Activated naive CD4-positive, alpha-beta T cell treated with Interleukin-2 at 50 U/mL for 16 hours (primary cell): ENCODE data around the gene CGA.
"Not testable (repeated sequence)": the region's sequence is repeated elsewhere in the genome, so short reads cannot be mapped to it uniquely, and the experiment has no call there.

Experiments used
- DNase-seq: peaks from one replicate; pipeline ENCODE4 v3.0.0-alpha.2; 2020

Gene CGA

GRCh38 chr6:87095087-87095509 lies at the start of gene CGA:
TSS of gene CGA (minus strand) at chr6:87095106. CDS start at chr6:87088200, 6,906 bp downstream.
- DNase-seq: no peak

DNA sequence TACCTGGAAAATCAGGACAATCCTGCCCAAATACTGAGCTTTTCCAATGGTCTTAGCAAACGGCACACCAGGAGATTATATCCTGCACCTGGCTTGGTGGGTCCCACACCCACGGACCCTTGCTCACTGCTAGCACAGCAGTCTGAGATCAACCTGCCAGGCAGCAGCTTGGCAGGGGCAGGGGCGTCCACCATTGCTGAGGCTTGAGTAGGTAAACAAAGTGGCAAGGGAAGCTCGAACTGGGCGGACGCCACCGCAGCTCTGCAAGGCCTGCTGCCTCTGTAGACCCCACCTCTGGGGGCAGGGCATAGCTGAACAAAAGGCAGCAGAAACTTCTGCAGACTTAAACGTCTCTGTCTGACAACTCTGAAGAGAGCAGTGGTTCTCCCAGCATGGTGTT lies 45.0 kb upstream of the CGA start:
- DNase-seq: not testable (repeated sequence)

DNA sequence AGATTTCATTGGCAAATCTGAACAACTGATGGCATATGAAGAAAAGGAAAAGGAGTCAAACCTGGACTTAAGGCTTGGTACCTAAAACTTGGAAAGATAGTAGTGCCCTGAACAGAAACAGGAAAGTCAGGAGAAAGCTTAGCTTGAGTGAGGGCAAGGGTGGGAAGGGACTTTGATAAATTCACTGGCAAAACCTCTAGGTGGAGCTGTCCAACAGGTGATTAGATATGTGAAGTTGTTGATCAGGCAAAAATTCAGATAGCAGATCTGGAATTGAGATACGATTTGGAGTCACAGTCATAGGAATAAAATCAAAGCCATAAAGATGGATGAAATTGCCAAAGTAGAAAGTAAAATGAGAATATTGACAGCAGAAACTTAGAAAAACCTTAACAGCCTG lies 44.3 kb upstream of the CGA start:
- DNase-seq: peak; percentile 17

GRCh38 chr6:87136963-87137362 lies 42.1 kb upstream of the CGA start:
- DNase-seq: no peak

DNA sequence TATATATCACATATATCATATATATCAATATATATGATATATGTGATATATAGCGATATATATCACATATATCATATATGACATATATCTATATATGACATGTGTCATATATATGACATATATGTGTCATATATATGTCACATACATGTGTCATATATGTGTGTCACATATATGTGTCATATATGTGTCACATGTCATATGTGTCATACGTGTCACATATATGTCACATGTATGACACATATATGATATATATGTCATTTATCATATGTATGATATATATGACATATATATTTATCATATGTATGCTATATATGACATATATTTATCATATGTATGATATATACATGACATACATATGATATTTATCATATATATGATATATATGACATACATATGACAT lies 32.8 kb upstream of the CGA start:
- DNase-seq: no peak

GRCh38 chr6:87126501-87126900 lies 31.6 kb upstream of the CGA start:
- no peak for DNase-seq

DNA sequence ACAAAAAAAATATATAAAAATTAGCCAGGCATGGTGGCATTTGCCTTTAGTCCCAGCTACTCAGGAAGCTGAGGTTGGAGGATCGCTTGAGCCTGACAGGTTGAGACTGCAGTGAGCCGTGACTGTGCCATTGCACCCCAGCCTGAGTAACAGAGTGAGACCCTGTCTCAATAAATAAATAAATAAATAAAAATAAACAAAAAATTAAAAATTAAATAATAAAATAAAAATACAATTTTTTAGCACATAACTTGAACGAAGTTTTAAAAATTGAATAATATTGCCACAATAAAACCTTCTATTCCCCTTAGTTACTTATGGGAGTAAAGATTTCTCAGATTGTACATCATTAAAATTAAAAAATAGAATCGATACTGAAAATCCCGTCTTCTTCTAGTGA lies 29.2 kb upstream of the CGA start:
- no peak for DNase-seq

GRCh38 chr6:87122477-87122876 lies 27.6 kb upstream of the CGA start:
- DNase-seq: no peak

- no peak for DNase-seq
Measured at GRCh38 chr6:87118054-87118453, 23.1 kb upstream of the CGA start.

DNA sequence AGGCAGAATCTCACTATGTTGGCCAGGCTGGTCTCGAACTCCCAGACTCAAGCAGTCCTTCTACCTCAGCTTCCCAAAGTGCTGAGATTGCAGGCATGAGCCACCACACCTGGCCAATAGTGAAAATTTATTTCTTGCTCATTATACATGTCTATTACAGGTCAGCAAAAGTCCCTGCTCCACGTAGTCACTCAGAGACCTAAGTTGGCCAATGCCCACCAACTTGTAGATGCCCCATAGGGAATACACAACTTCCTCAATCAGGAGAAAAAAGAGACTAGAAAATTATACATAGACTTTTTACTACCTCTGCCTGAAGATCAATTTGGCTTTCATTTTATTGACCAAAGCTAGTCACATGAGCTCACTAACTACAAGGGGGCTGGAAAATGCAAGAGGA lies 22.0 kb upstream of the CGA start:
- no peak for DNase-seq

GRCh38 chr6:87115402-87116135 lies 20.7 kb upstream of the CGA start:
- no peak for DNase-seq

DNA sequence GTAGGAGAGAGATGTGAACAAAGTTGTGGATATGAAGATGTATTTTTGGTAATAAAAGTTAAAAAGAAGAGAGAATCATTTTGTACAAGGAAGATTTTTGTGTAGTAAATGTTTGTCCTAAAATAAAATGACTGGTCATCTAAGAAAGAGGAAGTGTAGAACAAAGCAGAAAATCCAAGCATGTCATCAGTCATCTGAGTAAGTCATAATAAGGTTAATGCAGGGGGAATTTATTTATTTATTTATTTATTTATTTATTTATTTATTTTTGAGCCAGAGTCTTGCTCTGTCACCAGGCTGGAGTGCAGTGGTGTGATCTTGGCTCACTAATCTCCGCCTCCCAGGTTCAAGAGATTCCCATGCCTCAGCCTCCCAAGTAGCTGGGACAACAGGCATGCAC lies 15.7 kb upstream of the CGA start:
- no peak for DNase-seq

DNA sequence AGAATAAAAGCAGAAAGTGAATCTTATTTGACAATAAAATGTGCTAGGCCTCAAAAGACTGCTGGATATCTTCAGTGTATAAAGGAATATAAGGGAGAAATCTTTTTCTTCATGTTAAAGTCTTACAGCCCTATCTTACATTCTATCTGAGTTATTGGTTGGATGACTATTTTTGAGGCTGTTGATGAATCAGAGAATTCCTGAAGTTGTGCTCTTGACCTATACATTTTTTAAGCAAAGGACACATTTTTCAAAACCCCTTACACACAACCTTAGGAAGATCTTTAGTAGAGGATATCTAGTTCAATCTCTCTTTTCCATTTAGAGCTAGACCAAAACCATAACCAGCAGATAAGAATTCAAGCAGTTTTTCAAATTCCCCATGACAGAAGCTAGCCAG lies 10.9 kb upstream of the CGA start:
- DNase-seq: no peak

GRCh38 chr6:87104667-87105066 lies 9.8 kb upstream of the CGA start:
- peak; percentile 10 for DNase-seq

GRCh38 chr6:87103977-87104601 lies 9.2 kb upstream of the CGA start:
- no peak for DNase-seq

GRCh38 chr6:87102151-87102621 lies 7.3 kb upstream of the CGA start:
- DNase-seq: no peak

GRCh38 chr6:87101067-87101466 lies 6.2 kb upstream of the CGA start:
- no peak for DNase-seq

DNA sequence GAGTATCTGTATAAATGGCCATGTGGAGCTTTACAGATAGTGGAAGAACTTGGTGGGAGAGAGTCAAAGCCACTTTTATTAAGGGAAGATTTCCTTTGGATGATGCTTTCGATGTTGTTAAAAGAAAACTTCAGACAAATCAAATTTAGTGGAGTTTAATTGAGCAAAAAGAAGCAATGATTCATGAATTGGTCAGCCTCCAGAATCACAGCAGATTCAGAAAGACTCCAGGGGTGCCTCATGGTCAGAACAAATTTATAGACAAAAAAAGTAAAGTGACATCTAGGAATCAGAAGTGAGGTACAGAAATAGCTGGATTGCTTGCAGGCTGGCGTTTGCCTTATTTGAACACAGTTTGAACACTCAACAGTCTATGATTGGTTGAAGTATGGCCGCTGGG lies 5.3 kb upstream of the CGA start:
- no peak for DNase-seq

DNA sequence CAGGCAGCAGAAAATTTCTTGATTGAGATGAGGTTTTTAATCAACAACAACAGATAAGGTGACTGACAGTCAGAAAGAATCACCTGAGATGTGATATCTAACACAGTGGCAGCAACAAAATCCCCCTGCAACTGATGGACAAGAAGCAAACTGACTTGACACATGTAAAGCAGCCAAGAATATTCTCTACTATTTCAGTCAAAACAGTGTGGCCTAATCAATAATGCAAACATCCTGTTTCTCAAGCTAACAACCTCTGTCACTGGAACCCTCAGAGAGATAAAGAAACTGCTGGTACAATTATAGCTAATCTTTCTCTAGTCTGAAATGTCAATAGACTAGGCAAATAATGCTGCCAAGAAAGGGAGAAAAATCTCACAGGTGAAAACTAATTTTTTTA lies 4.6 kb upstream of the CGA start:
- DNase-seq: no peak

- no peak for DNase-seq
Measured at GRCh38 chr6:87094576-87094975, 330 bp downstream of the CGA start.

- DNase-seq: no peak
Measured at GRCh38 chr6:87093651-87094050, 1.3 kb downstream of the CGA start.

- no peak for DNase-seq
Measured at GRCh38 chr6:87093199-87093598, 1.7 kb downstream of the CGA start.

DNA sequence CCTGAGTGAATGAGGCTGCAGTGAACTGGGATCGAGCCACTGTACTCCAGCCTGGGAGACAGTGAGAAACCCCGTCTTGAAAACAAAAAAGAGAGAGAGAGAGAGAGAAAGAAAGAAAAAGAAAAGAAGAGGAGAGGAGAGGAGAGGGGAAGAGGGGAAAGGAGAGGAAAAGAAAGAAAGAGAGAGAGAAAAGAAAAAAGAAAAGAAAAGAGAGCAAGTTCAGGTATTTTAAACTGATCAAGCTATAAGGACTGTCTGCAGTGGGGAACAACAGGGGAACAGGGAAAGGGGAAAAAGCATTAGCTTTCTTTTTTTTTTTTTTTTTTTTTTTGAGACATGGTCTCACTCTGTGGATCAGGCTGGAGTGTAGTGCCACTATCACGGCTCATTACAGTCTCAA lies 2.5 kb downstream of the CGA start:
- no peak for DNase-seq

GRCh38 chr6:87089135-87089534 lies 5.8 kb downstream of the CGA start:
- no peak for DNase-seq

DNA sequence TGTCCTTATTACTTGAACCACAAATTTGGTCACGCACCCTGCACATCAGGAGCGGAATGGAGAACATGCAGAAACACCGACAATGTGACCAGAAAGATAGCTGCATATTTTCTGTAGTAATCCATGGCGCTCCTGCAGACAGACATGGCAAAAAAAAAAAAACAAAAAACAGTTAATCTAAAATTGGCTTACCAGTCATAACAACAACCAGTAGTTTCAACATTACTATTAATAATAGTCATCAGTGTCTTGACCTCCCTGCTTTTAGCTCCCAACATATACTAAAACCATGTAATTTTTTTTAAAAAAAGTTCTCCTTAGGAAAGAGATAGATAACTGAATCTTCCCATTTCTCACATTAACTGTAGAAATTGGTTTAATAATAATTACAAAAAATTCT lies 6.8 kb downstream of the CGA start:
- DNase-seq: no peak
